ENCODE data around the gene CCDC154. TPM values are rescaled to one million over a fixed set of nuclear protein-coding genes. Genes with fewer than 3 reads are reported as not detected.

The CCDC154 gene
- total and polyA plus RNA-seq, 9 of the 15 experiments (the other 6 are each of a cell fraction or from before 2014, with no cell fraction given), result 0.15 to 1.4 (median 0.20) TPM; not detected in 5

DNA sequence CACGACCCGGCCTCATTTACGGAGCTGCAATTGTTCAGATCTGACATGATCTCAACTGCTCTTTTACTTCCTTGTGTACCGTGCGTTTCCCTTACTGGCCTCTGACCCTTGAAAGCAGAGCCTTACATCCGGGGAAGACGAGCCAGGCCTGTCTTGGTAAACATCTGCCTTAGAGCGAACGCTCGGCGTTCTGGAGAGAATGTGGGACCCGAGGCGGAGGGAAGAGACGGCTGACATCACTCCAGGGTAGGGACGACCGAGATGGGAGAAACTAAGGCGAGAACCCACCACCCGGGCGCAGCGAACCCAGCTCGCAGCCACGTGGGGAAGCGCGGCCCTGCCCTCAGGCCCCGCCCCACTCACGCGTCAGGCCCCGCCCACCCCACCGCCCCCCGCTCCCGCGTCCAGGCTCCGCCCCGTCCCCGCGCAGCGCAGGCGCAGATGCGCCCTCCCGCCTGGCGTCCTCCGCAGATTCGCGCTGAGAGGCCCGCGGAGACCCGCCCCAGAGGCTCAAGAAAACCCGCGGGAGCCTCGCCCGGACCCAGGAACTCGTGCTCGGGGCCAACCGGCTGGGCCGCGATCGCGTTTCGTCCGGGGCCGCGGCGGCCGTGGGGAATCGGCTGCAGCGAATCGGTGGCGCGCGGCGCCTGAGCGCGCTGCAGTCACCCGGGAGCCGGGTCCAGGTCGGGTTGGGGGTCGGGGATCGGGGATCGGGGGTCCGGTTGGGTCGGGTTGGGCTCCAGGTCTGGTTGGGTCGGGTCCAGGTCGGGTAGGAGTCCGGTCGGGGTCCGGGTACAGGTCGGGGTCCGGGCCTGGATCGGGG lies 48.8 kb upstream of the CCDC154 start, which contains the start of gene TELO2:
TSS of gene TELO2 (plus strand) at position 438 of the 823 bp plus-strand sequence. CDS start 922 bp downstream, outside the sequence.
- ATAC-seq (peak; percentile 89), FAIRE-seq (peak; percentile 91), DNase-seq (ENCODE audit: extremely low read depth in 1 of 4, low spot score in 3 of 4) (peak; percentile 87 to 98 (median 97))
- peak within 1 kb of the TSS; percentile 98 for H2AFZ ChIP-seq (ENCODE audit: low read depth, low read length)
- H3K4me3 ChIP-seq, result peak within 1 kb of the TSS; percentile 92
- ChIA-PET CTCF (ENCODE audit: low intra/inter-chr PET ratio) (no interaction called here), POLR2A (interaction anchor here (0.5 to 2.6 kb wide), 11 partner anchors 10 to 802 kb away, joined by 3 to 13 read pairs (median 3); partner anchors contain the start of genes CRAMP1, IFT140 and MAPK8IP3)
- under 1% methylated on average over 64 of the region's 89 CpGs for WGBS (ENCODE audit: insufficient coverage, low coverage, missing lambda C conversion rate)
- peaks cover 32% of the 10 kb centered on the region for H3K79me2 ChIP-seq (ENCODE audit: control insufficient read depth, insufficient read depth, low read length)
- no TSS peak for BruUV-seq (replicated peaks)
- peak within 1 kb of the TSS; percentile 87 for H3K4me2 ChIP-seq (ENCODE audit: insufficient read depth, low read length)
- peak within 1 kb of the TSS; percentile 94 for H3K27ac ChIP-seq (ENCODE audit: extremely low read depth, low read depth, low read length)
- H3K36me3 ChIP-seq (ENCODE audit: control insufficient read depth, insufficient read depth, low read length), result peaks cover 39% of the 10 kb centered on the region; the same call in 2 of the 3 replicates
- H4K20me1 ChIP-seq (replicated peaks; ENCODE audit: control insufficient read depth, insufficient read depth, low read length), result peaks cover 7% of the 10 kb centered on the region; the same call in 1 of the 2 replicates
- in situ Hi-C loops (cut with MboI) (no loop called here), intact Hi-C loops (cut with micrococcal nuclease) (no loop called here)
- H3K9ac ChIP-seq (ENCODE audit: insufficient read depth in 1 of 2, low read depth in 2 of 2, low read length in 2 of 2), result peak within 1 kb of the TSS; percentile 78 to 99
- no peaks in the 10 kb centered on the region for H3K27me3 ChIP-seq (ENCODE audit: control insufficient read depth in 2 of 2, insufficient read depth in 2 of 2, low read length in 2 of 2)
- peaks cover 16 to 56% of the 10 kb centered on the region in 2 experiments; a peak in 3 of 5 replicates for H3K4me1 ChIP-seq (replicated peaks in 1 of 2; ENCODE audit: control insufficient read depth in 2 of 2, insufficient read depth in 2 of 2, low read length in 2 of 2)
- H3K9me1 ChIP-seq (ENCODE audit: control insufficient read depth, insufficient read depth, low read length), result no peaks in the 10 kb centered on the region
- H3K9me3 ChIP-seq (replicated peaks; ENCODE audit: control insufficient read depth, insufficient read depth, low read depth, low read length), result no peaks in the 10 kb centered on the region
- TF ChIP-seq KAT7 (CRISPR knock-in tag; IDR thresholded peaks at IDR 0.05; ENCODE audit: borderline replicate concordance) (peak; percentile 52; the same call in 1 of the 2 replicates), GTF2A2 (tag; IDR thresholded peaks at IDR 0.05) (0 out of 2 replicates have a peak, but pooled peaks have one; percentile 11), RBFOX2 (IDR thresholded peaks at IDR 0.05; ENCODE audit: low read depth, low read length) (peak; percentile 81)
- TF ChIP-seq, protein P1, sequence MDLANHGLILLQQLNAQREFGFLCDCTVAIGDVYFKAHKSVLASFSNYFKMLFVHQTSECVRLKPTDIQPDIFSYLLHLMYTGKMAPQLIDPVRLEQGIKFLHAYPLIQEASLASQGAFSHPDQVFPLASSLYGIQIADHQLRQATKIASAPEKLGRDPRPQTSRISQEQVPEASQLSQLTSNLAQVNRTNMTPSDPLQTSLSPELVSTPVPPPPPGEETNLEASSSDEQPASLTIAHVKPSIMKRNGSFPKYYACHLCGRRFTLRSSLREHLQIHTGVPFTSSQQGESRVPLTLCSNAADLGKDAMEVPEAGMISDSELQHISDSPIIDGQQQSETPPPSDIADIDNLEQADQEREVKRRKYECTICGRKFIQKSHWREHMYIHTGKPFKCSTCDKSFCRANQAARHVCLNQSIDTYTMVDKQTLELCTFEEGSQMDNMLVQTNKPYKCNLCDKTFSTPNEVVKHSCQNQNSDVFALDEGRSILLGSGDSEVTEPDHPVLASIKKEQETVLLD (IDR thresholded peaks at IDR 0.05), result 0 out of 2 replicates have a peak, but pooled peaks have one; percentile 20
- TF ChIP-seq, protein P2, sequence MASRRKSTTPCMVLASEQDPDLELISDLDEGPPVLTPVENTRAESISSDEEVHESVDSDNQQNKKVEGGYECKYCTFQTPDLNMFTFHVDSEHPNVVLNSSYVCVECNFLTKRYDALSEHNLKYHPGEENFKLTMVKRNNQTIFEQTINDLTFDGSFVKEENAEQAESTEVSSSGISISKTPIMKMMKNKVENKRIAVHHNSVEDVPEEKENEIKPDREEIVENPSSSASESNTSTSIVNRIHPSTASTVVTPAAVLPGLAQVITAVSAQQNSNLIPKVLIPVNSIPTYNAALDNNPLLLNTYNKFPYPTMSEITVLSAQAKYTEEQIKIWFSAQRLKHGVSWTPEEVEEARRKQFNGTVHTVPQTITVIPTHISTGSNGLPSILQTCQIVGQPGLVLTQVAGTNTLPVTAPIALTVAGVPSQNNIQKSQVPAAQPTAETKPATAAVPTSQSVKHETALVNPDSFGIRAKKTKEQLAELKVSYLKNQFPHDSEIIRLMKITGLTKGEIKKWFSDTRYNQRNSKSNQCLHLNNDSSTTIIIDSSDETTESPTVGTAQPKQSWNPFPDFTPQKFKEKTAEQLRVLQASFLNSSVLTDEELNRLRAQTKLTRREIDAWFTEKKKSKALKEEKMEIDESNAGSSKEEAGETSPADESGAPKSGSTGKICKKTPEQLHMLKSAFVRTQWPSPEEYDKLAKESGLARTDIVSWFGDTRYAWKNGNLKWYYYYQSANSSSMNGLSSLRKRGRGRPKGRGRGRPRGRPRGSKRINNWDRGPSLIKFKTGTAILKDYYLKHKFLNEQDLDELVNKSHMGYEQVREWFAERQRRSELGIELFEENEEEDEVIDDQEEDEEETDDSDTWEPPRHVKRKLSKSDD (conservative IDR thresholded peaks at IDR 0.05; ENCODE audit: low read length), result 0 out of 2 replicates have a peak, but pooled peaks have one; percentile 16
- TF ChIP-seq, protein P3, sequence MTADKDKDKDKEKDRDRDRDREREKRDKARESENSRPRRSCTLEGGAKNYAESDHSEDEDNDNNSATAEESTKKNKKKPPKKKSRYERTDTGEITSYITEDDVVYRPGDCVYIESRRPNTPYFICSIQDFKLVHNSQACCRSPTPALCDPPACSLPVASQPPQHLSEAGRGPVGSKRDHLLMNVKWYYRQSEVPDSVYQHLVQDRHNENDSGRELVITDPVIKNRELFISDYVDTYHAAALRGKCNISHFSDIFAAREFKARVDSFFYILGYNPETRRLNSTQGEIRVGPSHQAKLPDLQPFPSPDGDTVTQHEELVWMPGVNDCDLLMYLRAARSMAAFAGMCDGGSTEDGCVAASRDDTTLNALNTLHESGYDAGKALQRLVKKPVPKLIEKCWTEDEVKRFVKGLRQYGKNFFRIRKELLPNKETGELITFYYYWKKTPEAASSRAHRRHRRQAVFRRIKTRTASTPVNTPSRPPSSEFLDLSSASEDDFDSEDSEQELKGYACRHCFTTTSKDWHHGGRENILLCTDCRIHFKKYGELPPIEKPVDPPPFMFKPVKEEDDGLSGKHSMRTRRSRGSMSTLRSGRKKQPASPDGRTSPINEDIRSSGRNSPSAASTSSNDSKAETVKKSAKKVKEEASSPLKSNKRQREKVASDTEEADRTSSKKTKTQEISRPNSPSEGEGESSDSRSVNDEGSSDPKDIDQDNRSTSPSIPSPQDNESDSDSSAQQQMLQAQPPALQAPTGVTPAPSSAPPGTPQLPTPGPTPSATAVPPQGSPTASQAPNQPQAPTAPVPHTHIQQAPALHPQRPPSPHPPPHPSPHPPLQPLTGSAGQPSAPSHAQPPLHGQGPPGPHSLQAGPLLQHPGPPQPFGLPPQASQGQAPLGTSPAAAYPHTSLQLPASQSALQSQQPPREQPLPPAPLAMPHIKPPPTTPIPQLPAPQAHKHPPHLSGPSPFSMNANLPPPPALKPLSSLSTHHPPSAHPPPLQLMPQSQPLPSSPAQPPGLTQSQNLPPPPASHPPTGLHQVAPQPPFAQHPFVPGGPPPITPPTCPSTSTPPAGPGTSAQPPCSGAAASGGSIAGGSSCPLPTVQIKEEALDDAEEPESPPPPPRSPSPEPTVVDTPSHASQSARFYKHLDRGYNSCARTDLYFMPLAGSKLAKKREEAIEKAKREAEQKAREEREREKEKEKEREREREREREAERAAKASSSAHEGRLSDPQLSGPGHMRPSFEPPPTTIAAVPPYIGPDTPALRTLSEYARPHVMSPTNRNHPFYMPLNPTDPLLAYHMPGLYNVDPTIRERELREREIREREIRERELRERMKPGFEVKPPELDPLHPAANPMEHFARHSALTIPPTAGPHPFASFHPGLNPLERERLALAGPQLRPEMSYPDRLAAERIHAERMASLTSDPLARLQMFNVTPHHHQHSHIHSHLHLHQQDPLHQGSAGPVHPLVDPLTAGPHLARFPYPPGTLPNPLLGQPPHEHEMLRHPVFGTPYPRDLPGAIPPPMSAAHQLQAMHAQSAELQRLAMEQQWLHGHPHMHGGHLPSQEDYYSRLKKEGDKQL (CRISPR knock-in tag; IDR thresholded peaks at IDR 0.05; ENCODE audit: borderline replicate concordance), result 0 out of 2 replicates have a peak, but pooled peaks have one; percentile 56
- TF ChIP-seq, protein P4, sequence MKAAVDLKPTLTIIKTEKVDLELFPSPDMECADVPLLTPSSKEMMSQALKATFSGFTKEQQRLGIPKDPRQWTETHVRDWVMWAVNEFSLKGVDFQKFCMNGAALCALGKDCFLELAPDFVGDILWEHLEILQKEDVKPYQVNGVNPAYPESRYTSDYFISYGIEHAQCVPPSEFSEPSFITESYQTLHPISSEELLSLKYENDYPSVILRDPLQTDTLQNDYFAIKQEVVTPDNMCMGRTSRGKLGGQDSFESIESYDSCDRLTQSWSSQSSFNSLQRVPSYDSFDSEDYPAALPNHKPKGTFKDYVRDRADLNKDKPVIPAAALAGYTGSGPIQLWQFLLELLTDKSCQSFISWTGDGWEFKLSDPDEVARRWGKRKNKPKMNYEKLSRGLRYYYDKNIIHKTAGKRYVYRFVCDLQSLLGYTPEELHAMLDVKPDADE (conservative IDR thresholded peaks at IDR 0.05; ENCODE audit: control insufficient read depth, low read depth, low read length), result 0 out of 2 replicates have a peak, but pooled peaks have one; percentile 30
